Retina (tissue), 1 donor: ENCODE measurements around the gene SNX24.

Experiments used
- DNase-seq: peaks from one replicate; pipeline ENCODE4 v3.0.0-alpha.2; 2016

SNX24 gene

GRCh38 chr5:122924203-122924602 is 78.8 kb downstream of the SNX24 start:
- DNase-seq = no peak

- DNase-seq = no peak
Observed at GRCh38 chr5:122924719-122925395, 79.4 kb downstream of the SNX24 start.

GRCh38 chr5:122929001-122929400 is 83.6 kb downstream of the SNX24 start:
- DNase-seq = no peak

- no peak for DNase-seq
Observed at GRCh38 chr5:122929980-122930379, 84.6 kb downstream of the SNX24 start.

GRCh38 chr5:122933956-122934355 is 88.5 kb downstream of the SNX24 start:
- no peak for DNase-seq

- DNase-seq = no peak
Observed at GRCh38 chr5:122936088-122936487, 90.7 kb downstream of the SNX24 start.

GRCh38 chr5:122937914-122938313 is 92.5 kb downstream of the SNX24 start:
- DNase-seq = no peak

- DNase-seq = no peak
Observed at GRCh38 chr5:122940890-122941289, 95.5 kb downstream of the SNX24 start.

GRCh38 chr5:122941737-122942136 is 96.3 kb downstream of the SNX24 start:
- no peak for DNase-seq

- no peak for DNase-seq
Observed at GRCh38 chr5:122942164-122942914, 96.9 kb downstream of the SNX24 start.

GRCh38 chr5:122943050-122943698 is 97.8 kb downstream of the SNX24 start:
- no peak for DNase-seq

GRCh38 chr5:122944051-122944450 is 98.6 kb downstream of the SNX24 start:
- no peak for DNase-seq

- no peak for DNase-seq
Observed at GRCh38 chr5:122947372-122947771, 102.0 kb downstream of the SNX24 start.

GRCh38 chr5:122947772-122948171 is 102.4 kb downstream of the SNX24 start:
- no peak for DNase-seq

GRCh38 chr5:122948319-122948718 is 102.9 kb downstream of the SNX24 start:
- no peak for DNase-seq

- DNase-seq = no peak
Observed at GRCh38 chr5:122951658-122952057, 106.2 kb downstream of the SNX24 start.

GRCh38 chr5:122954719-122955118 is 109.3 kb downstream of the SNX24 start:
- no peak for DNase-seq

- DNase-seq = no peak
Observed at GRCh38 chr5:122957457-122957856, 112.0 kb downstream of the SNX24 start.

- no peak for DNase-seq
Observed at GRCh38 chr5:122959740-122960445, 114.5 kb downstream of the SNX24 start.

GRCh38 chr5:122963305-122963704 is 117.9 kb downstream of the SNX24 start:
- DNase-seq = no peak

- no peak for DNase-seq
Observed at GRCh38 chr5:122965111-122965510, 119.7 kb downstream of the SNX24 start.

- DNase-seq = no peak
Observed at GRCh38 chr5:122967085-122967484, 121.7 kb downstream of the SNX24 start.

- DNase-seq = no peak
Observed at GRCh38 chr5:122967625-122968024, 122.2 kb downstream of the SNX24 start.
